ENCODE measurements around the gene ADAMTS7.
"Not testable (repeated sequence)": the region's sequence is repeated elsewhere in the genome, so short reads cannot be mapped to it uniquely, and the experiment has no call there.

ADAMTS7 gene

DNA sequence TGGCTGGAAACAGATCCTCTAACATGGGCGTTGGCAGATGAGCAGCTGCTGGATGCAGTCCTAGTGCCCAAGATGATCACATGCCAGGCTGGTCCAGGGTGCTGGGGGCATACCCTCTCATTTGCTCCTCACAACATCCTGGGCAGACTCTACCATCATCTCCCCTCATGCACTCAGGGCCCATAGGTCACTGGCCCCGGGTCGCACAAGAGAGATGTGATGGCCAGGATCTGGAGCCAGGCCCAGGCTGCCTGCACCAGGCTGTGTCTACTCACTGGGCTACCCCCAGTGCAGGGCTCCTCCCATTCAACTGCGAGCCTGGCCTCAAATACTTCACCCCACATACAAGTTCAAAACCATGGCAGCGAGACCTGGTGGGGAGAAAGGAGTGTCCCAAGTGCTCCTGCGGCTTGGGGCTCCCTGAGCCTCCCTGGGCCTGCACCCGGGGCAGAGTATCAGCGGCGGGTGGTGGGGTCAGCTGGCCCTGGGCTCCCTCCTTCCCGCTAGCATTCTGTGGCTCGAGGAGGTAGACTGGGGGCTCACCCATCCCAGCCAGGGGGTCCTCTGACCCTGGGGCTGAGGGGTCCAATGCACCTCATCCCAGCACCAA, 32.0 kb downstream of the ADAMTS7 start:
- H3K4me3 ChIP-seq (ENCODE audit: low read depth in 1 of 2, low read length in 2 of 2); H3K27ac ChIP-seq (ENCODE audit: low read length); H3K4me1 ChIP-seq (ENCODE audit: insufficient read depth, low read length); H3K27me3 ChIP-seq (ENCODE audit: insufficient read depth, low read length, poor library complexity); DNase-seq; H3K36me3 ChIP-seq (ENCODE audit: insufficient read depth, low read length); ATAC-seq (ENCODE audit: insufficient read depth, low read depth); H3K9me3 ChIP-seq (ENCODE audit: insufficient read depth, low read length, severe bottlenecking); H3K9ac ChIP-seq (ENCODE audit: low read depth, low read length); H3K79me2 ChIP-seq (ENCODE audit: insufficient read depth, low read length); H3K4me2 ChIP-seq (ENCODE audit: insufficient read depth, low read length); H2AFZ ChIP-seq (ENCODE audit: low read depth, low read length); H4K20me1 ChIP-seq (ENCODE audit: insufficient read depth, low read length): not testable (repeated sequence)

DNA sequence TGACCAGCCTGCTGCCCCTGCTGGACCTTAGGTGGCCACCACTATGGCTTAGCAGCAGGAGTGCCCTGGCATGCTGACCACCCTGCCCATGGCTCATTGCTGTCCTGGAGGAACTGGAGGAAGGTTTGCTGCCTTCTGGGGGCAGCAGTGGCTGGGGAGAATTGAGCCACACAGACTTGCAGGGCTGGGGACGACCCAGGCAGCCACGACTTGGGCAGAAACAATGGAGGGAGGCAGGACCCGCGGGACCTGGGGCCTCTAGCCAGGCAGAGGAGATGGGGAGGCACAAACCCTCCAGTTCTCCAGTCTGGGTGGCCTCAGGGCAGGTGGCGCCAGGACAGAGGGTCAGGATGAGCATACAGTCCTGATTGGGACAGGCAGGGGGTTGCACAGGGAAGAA, 32.8 kb downstream of the ADAMTS7 start:
- Histone ChIP-seq H2AFZ (ENCODE audit: low read depth, low read length) (no peak overlapping the region), H3K36me3 (ENCODE audit: insufficient read depth, low read length) (no peaks in the 10 kb centered on the region), H4K20me1 (ENCODE audit: insufficient read depth, low read length) (no peaks in the 10 kb centered on the region), H3K27ac (ENCODE audit: low read length) (no peak overlapping the region), H3K4me2 (ENCODE audit: insufficient read depth, low read length) (no peak overlapping the region), H3K9me3 (ENCODE audit: insufficient read depth, low read length, severe bottlenecking) (no peaks in the 10 kb centered on the region), H3K4me1 (ENCODE audit: insufficient read depth, low read length) (no peaks in the 10 kb centered on the region), H3K27me3 (ENCODE audit: insufficient read depth, low read length, poor library complexity) (no peaks in the 10 kb centered on the region), H3K9ac (ENCODE audit: low read depth, low read length) (no peak overlapping the region), H3K79me2 (ENCODE audit: insufficient read depth, low read length) (no peaks in the 10 kb centered on the region), H3K4me3 (ENCODE audit: low read depth in 1 of 2, low read length in 2 of 2) (no peak overlapping the region)
- DNase-seq (no peak), ATAC-seq (ENCODE audit: insufficient read depth, low read depth) (no peak)
- no peak for TF ChIP-seq EZH2 (IDR thresholded peaks at IDR 0.05; ENCODE audit: borderline replicate concordance, low read depth, low read length, severe bottlenecking)
- TF ChIP-seq, protein P1, sequence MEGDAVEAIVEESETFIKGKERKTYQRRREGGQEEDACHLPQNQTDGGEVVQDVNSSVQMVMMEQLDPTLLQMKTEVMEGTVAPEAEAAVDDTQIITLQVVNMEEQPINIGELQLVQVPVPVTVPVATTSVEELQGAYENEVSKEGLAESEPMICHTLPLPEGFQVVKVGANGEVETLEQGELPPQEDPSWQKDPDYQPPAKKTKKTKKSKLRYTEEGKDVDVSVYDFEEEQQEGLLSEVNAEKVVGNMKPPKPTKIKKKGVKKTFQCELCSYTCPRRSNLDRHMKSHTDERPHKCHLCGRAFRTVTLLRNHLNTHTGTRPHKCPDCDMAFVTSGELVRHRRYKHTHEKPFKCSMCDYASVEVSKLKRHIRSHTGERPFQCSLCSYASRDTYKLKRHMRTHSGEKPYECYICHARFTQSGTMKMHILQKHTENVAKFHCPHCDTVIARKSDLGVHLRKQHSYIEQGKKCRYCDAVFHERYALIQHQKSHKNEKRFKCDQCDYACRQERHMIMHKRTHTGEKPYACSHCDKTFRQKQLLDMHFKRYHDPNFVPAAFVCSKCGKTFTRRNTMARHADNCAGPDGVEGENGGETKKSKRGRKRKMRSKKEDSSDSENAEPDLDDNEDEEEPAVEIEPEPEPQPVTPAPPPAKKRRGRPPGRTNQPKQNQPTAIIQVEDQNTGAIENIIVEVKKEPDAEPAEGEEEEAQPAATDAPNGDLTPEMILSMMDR (IDR thresholded peaks at IDR 0.05; ENCODE audit: borderline replicate concordance, extremely low read depth, low read length, poor library complexity, severe bottlenecking): no peak

DNA sequence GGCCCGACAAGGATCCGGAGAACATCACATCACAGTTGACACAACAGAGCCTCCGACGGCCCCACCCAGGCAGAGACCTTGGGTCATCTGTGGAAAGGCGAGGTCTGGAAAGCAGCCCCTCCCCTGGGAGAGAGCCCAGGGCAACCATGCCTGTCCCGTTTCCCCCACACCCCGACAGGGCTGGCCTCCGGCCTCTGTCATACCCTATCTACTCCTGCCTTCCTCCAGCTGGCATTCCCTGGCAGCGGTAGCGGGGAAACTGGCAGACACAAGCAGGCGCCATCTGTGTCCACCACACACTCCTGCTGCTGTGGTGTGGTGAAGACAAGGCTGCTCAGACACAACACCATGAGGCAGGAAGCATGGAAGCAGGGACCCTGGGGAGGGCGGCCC, 33.3 kb downstream of the ADAMTS7 start:
- not testable (repeated sequence) for H3K27me3 ChIP-seq (ENCODE audit: insufficient read depth, low read length, poor library complexity); H3K4me1 ChIP-seq (ENCODE audit: insufficient read depth, low read length); H3K4me3 ChIP-seq (ENCODE audit: low read depth in 1 of 2, low read length in 2 of 2); H3K9ac ChIP-seq (ENCODE audit: low read depth, low read length); H3K27ac ChIP-seq (ENCODE audit: low read length); H3K79me2 ChIP-seq (ENCODE audit: insufficient read depth, low read length); H3K9me3 ChIP-seq (ENCODE audit: insufficient read depth, low read length, severe bottlenecking); H3K36me3 ChIP-seq (ENCODE audit: insufficient read depth, low read length); DNase-seq; H3K4me2 ChIP-seq (ENCODE audit: insufficient read depth, low read length); ATAC-seq (ENCODE audit: insufficient read depth, low read depth); H4K20me1 ChIP-seq (ENCODE audit: insufficient read depth, low read length); H2AFZ ChIP-seq (ENCODE audit: low read depth, low read length)

DNA sequence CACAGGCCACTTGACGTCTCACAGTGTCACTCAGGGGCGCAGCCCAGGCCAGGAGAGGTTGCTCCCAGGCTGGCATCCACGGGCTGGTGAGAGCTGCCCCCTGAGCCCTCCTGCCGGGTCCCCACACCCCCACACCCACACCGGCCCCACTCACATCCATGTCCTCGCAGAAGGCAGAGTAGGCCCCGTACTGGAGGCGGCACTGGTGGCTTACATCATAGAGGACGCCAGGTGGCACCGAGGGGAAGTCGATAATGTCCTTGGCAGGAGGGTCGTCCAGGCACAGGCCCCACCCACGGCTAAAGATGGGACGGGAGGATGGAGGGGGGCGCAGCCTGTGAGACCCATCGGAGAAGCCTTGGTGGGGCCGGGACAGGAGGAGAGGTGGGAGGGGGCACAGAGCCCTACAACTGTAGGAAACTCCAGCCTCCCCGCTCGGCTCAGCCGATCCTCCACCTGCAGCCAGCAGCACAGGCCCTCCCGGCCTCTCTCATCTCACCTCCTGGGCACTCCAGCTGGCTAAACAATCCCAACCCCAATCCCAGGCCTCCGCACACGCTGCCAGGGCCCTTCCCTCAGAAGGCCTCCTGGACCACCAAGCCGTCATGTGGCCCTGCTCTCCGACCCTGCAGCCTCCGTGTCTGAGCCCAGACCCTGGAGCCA, 33.8 kb downstream of the ADAMTS7 start:
- not testable (repeated sequence) for H3K36me3 ChIP-seq (ENCODE audit: insufficient read depth, low read length); H3K4me3 ChIP-seq (ENCODE audit: low read depth in 1 of 2, low read length in 2 of 2); H3K79me2 ChIP-seq (ENCODE audit: insufficient read depth, low read length); H3K27me3 ChIP-seq (ENCODE audit: insufficient read depth, low read length, poor library complexity); H3K9ac ChIP-seq (ENCODE audit: low read depth, low read length); H2AFZ ChIP-seq (ENCODE audit: low read depth, low read length); H4K20me1 ChIP-seq (ENCODE audit: insufficient read depth, low read length); ATAC-seq (ENCODE audit: insufficient read depth, low read depth); DNase-seq; H3K9me3 ChIP-seq (ENCODE audit: insufficient read depth, low read length, severe bottlenecking); H3K4me1 ChIP-seq (ENCODE audit: insufficient read depth, low read length); H3K27ac ChIP-seq (ENCODE audit: low read length); H3K4me2 ChIP-seq (ENCODE audit: insufficient read depth, low read length)

DNA sequence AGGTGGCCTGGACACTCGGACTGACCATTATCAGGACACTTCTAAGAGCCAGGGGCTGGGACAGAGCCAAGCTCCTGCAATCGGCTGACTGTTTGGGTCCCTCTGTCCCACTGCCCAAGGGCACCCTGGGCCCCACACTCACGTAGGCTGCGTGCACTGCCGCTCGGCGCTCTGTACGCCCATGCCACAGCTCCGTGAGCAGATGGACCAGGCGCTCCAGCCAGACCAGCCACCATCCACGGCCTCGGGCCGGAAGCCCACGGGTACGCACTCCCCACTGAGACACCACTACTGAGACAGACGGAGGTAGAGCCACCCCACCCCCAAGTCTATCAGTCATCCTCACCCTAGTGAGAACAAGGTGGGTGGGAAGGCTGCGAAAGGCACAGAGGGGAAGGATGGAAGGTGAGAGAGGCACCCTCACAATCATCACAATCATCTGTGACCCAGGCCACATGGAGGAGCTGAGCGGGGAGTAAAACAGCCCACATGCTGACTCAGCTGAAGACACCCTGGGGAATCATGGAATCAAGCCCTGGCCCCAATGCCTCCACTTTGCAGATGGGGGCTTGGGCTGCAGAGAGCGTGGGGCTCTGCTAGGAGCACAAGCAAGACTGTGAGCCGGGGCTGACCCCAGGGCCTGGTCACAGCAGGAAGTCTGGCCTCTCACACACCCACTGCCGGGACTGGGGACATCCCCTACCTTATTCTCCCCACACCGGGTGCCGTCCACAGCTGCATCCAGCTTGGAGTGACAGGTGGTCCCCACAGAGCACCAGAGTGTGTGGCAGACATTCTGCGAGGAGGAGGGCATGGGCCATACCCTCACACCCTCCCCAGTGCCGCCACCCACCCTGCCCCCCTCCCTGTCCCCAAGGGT, 35.0 kb downstream of the ADAMTS7 start:
- H3K4me2 ChIP-seq (ENCODE audit: insufficient read depth, low read length); H3K4me3 ChIP-seq (ENCODE audit: low read depth in 1 of 2, low read length in 2 of 2); H3K79me2 ChIP-seq (ENCODE audit: insufficient read depth, low read length); H3K4me1 ChIP-seq (ENCODE audit: insufficient read depth, low read length); H3K27ac ChIP-seq (ENCODE audit: low read length); DNase-seq; H3K36me3 ChIP-seq (ENCODE audit: insufficient read depth, low read length); H4K20me1 ChIP-seq (ENCODE audit: insufficient read depth, low read length); H3K9me3 ChIP-seq (ENCODE audit: insufficient read depth, low read length, severe bottlenecking); H3K9ac ChIP-seq (ENCODE audit: low read depth, low read length); H2AFZ ChIP-seq (ENCODE audit: low read depth, low read length); H3K27me3 ChIP-seq (ENCODE audit: insufficient read depth, low read length, poor library complexity); ATAC-seq (ENCODE audit: insufficient read depth, low read depth): not testable (repeated sequence)
